K562 (cell line): ENCODE measurements around the gene ZNF519. TPM values are rescaled to one million over a fixed set of nuclear protein-coding genes. Genes with fewer than 3 reads are reported as not detected.

Experiments
- ATAC-seq: fragments of 200-7000 bp; cut with Tn5 transposase; 3 replicates; pipeline ENCODE4 v1.9.1; 2020; ENCODE audit warnings: moderate library complexity
- BruUV-seq: library from RNA; stranded (reverse); fragments of 400-500 nt; replicated peaks from 2 replicates; lab custom pipeline; 2021; lab: Mats Ljungman, UMichigan
- CTCF ChIA-PET: fragments of 300-600 bp; formaldehyde crosslinking; extraction: SDS; loops from one replicate; lab custom pipeline; 2021; ENCODE audit warnings: low intra/inter-chr PET ratio; lab: Yijun Ruan, JAX
- POLR2A ChIA-PET: fragments of 300-600, 350-650 bp; sonication (Branson Sonifier 250); formaldehyde crosslinking; extraction: SDS; loops from one replicate; lab custom pipeline; 2021; ENCODE audit warnings: antibody characterized with exemption, inconsistent platforms; lab: Yijun Ruan, JAX
- DNase-seq, 4 experiments: peaks; one replicate each; pipeline versions ENCODE4 v3.0.0 to v3.0.0-alpha.2; 2011 to 2018; ENCODE audit warnings: low spot score in 3 of 4, mixed read lengths in 3 of 4; ENCODE audit errors: extremely low read depth in 1 of 4
- FAIRE-seq: peaks from 2 replicates; lab custom pipeline; 2011; peaks lifted over from hg19 to GRCh38; lab: Jason Lieb, UNC
- H2AFZ ChIP-seq: 2 replicates; pipeline ENCODE4 v1.6.0; 2011; ENCODE audit warnings: low read depth, low read length, control low read depth, inconsistent platforms
- H3K27ac ChIP-seq: fragments of 200-600 bp; 3 replicates; pipeline ENCODE4 v1.8.0; 2011; ENCODE audit warnings: low read depth, mild to moderate bottlenecking, control low read depth, inconsistent platforms, low read length, moderate library complexity, mixed read lengths; ENCODE audit errors: extremely low read depth
- H3K27me3 ChIP-seq, 2 experiments: fragments of 300-600 bp in 1 of 2; 2 replicates in 1 of 2; 3 replicates in 1 of 2; pipeline versions ENCODE4 v1.6.0 to v1.8.0; 2011; ENCODE audit warnings: inconsistent platforms in 2 of 2, low read length in 2 of 2, mild to moderate bottlenecking in 1 of 2, mixed read lengths in 1 of 2, moderate library complexity in 1 of 2; ENCODE audit not compliant: control insufficient read depth in 2 of 2, insufficient read depth in 2 of 2
- H3K36me3 ChIP-seq: fragments of 300-600 bp; 3 replicates; pipeline ENCODE4 v1.8.0; 2011; ENCODE audit warnings: mild to moderate bottlenecking, low read length, inconsistent platforms; ENCODE audit not compliant: control insufficient read depth, insufficient read depth
- H3K4me1 ChIP-seq, 2 experiments: fragments of 200-600 bp in 1 of 2; replicated peaks in 1 of 2; 2 replicates in 1 of 2; 3 replicates in 1 of 2; pipeline versions ENCODE4 v1.5.1 to v1.8.0; 2011; ENCODE audit warnings: inconsistent platforms in 2 of 2, low read length in 2 of 2, mild to moderate bottlenecking in 1 of 2, mixed read lengths in 1 of 2, moderate library complexity in 1 of 2; ENCODE audit not compliant: control insufficient read depth in 2 of 2, insufficient read depth in 2 of 2
- H3K4me2 ChIP-seq: 2 replicates; pipeline ENCODE4 v1.6.1; 2011; ENCODE audit warnings: low read length, control low read depth, inconsistent platforms, mixed read lengths; ENCODE audit not compliant: insufficient read depth
- H3K4me3 ChIP-seq: fragments of 200-600 bp; sonication (generic), shearing (Covaris generic); 2 replicates; pipeline ENCODE4 v1.5.1; 2016; ENCODE audit warnings: control low read depth, inconsistent platforms
- H3K79me2 ChIP-seq: fragments of 200-600 bp; 3 replicates; pipeline ENCODE4 v1.8.0; 2011; ENCODE audit warnings: low read length, inconsistent platforms; ENCODE audit not compliant: control insufficient read depth, insufficient read depth
- H3K9ac ChIP-seq, 2 experiments: 2 replicates each; pipeline versions ENCODE4 v1.6.0 to v1.6.1; 2011; ENCODE audit warnings: low read depth in 2 of 2, low read length in 2 of 2, control low read depth in 1 of 2, inconsistent platforms in 1 of 2, mild to moderate bottlenecking in 1 of 2, mixed read lengths in 1 of 2; ENCODE audit not compliant: insufficient read depth in 1 of 2
- H3K9me1 ChIP-seq: one replicate; pipeline ENCODE4 v1.6.0; 2011; ENCODE audit warnings: inconsistent platforms, mild to moderate bottlenecking, low read length, moderate library complexity; ENCODE audit not compliant: control insufficient read depth, insufficient read depth
- H3K9me3 ChIP-seq: replicated peaks from 2 replicates; pipeline ENCODE4 v1.5.1; 2011; ENCODE audit warnings: low read depth, low read length, inconsistent platforms; ENCODE audit not compliant: control insufficient read depth, insufficient read depth
- H4K20me1 ChIP-seq: replicated peaks from 2 replicates; pipeline ENCODE4 v1.6.1; 2011; ENCODE audit warnings: low read length, inconsistent platforms, mixed read lengths; ENCODE audit not compliant: control insufficient read depth, insufficient read depth
- WGBS: fragments of 100-300 bp; shearing (Covaris generic); methylation state at CpG from one replicate; pipeline ENCODE4 v1.1.6; 2016; ENCODE audit warnings: low coverage, mixed read lengths; ENCODE audit not compliant: insufficient coverage; ENCODE audit errors: missing lambda C conversion rate; 5-methylcytosine and 5-hydroxymethylcytosine counted together
- in situ Hi-C: fragments of 300-500 bp; cut with MboI; formaldehyde crosslinking; loops from 4 replicates; pipeline ENCODE4 v1.15.0; 2018; ENCODE audit warnings: inconsistent platforms, mixed read lengths
- intact Hi-C: fragments of 100-400 bp; cut with micrococcal nuclease; formaldehyde crosslinking; loops from 2 replicates; pipeline ENCODE4 v1.14.2; 2022
- polyA plus RNA-seq, 8 experiments: library from polyadenylated mRNA; depleted of rRNA in 4 of 8; stranded (reverse) in 5 of 8; unstranded in 3 of 8; fragments of >200 nt; fragmentation: Nextera tagmentation in 2 of 8; fragmentation: Illumina TruSeq in 1 of 8; extraction: Ambion mirVana in 2 of 8; extraction: Trizol in 1 of 8; gene quantifications; 2 replicates each; pipeline versions ENCODE4 v1.2.1 to v1.2.3, GENCODE V29; 2011 to 2014; ENCODE audit warnings: inconsistent platforms in 1 of 8, missing spikeins in 1 of 8
- total RNA-seq, 7 experiments: library from RNA; depleted of rRNA in 6 of 7; stranded (reverse); fragments of >200 nt in 6 of 7; fragmentation: Illumina TruSeq in 2 of 7; extraction: Trizol in 2 of 7; gene quantifications; 2 replicates each; pipeline versions ENCODE4 v1.2.1 to v1.2.3, GENCODE V29; 2011 to 2021; ENCODE audit warnings: low replicate concordance in 1 of 7
- TF ChIP-seq, protein P1 (sequence below): fragments of 450-650 bp; IDR thresholded peaks from 2 replicates; pipeline ENCODE4 v1.6.1; 2016; ENCODE audit warnings: low read depth

The ZNF519 gene
- total and polyA plus RNA-seq, 9 of the 15 experiments (the other 6 are each of a cell fraction or from before 2014, with no cell fraction given), result 5.1 to 15.1 (median 7.9) TPM

DNA sequence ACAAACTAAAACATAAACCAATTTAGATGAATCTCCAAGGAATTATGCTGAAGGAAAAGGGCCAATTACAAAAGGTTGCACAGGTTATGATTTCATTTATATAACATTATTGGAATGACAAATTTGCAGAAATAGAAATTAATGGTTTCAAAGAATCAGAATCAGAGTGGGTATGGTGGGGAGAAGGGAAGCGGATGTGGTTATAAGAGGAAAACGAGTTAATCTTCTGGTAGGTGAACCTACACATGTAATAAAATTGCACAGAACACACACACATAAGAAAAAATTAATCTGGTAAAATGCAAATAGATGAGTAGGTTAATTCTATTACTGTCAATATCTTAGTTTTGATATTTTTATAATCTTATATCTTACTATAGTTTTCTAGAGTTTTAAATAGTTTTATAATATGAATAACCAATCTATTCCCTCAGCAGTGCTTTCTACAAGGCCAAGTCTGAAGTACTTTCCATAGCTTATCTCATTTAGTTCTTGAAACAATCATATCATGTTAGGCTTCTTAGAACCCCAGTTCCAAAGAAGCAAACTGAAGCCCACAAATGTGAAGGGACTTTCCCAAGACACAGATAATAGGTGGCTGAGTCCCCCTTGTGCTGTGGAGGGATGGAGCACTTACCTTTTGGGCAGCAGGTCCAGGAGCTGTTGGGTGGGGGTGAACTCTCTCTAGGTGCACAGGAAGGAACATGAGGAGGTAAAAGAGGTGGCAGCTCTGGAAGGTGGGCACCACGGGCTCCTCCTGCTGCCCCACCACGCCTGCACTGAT is 31.5 kb downstream of the ZNF519 start:
- Histone ChIP-seq H3K4me1 (no peaks in the 10 kb centered on the region), H3K9me1 (no peaks in the 10 kb centered on the region), H4K20me1 (no peaks in the 10 kb centered on the region), H3K36me3 (no peaks in the 10 kb centered on the region), H3K9me3 (no peaks in the 10 kb centered on the region; the same call in 1 of the 2 replicates), H3K27ac (no peak overlapping the region), H3K79me2 (no peaks in the 10 kb centered on the region), H3K4me2 (no peak overlapping the region), H2AFZ (no peak overlapping the region), H3K9ac (no peak overlapping the region), H3K27me3 (no peaks in the 10 kb centered on the region), H3K4me3 (no peak overlapping the region)
- no peak for FAIRE-seq
- BruUV-seq, result no TSS peak
- POLR2A ChIA-PET, result no interaction called here
- in situ Hi-C loops, result no loop called here
- intact Hi-C loops, result no loop called here
- TF ChIP-seq, protein P1, sequence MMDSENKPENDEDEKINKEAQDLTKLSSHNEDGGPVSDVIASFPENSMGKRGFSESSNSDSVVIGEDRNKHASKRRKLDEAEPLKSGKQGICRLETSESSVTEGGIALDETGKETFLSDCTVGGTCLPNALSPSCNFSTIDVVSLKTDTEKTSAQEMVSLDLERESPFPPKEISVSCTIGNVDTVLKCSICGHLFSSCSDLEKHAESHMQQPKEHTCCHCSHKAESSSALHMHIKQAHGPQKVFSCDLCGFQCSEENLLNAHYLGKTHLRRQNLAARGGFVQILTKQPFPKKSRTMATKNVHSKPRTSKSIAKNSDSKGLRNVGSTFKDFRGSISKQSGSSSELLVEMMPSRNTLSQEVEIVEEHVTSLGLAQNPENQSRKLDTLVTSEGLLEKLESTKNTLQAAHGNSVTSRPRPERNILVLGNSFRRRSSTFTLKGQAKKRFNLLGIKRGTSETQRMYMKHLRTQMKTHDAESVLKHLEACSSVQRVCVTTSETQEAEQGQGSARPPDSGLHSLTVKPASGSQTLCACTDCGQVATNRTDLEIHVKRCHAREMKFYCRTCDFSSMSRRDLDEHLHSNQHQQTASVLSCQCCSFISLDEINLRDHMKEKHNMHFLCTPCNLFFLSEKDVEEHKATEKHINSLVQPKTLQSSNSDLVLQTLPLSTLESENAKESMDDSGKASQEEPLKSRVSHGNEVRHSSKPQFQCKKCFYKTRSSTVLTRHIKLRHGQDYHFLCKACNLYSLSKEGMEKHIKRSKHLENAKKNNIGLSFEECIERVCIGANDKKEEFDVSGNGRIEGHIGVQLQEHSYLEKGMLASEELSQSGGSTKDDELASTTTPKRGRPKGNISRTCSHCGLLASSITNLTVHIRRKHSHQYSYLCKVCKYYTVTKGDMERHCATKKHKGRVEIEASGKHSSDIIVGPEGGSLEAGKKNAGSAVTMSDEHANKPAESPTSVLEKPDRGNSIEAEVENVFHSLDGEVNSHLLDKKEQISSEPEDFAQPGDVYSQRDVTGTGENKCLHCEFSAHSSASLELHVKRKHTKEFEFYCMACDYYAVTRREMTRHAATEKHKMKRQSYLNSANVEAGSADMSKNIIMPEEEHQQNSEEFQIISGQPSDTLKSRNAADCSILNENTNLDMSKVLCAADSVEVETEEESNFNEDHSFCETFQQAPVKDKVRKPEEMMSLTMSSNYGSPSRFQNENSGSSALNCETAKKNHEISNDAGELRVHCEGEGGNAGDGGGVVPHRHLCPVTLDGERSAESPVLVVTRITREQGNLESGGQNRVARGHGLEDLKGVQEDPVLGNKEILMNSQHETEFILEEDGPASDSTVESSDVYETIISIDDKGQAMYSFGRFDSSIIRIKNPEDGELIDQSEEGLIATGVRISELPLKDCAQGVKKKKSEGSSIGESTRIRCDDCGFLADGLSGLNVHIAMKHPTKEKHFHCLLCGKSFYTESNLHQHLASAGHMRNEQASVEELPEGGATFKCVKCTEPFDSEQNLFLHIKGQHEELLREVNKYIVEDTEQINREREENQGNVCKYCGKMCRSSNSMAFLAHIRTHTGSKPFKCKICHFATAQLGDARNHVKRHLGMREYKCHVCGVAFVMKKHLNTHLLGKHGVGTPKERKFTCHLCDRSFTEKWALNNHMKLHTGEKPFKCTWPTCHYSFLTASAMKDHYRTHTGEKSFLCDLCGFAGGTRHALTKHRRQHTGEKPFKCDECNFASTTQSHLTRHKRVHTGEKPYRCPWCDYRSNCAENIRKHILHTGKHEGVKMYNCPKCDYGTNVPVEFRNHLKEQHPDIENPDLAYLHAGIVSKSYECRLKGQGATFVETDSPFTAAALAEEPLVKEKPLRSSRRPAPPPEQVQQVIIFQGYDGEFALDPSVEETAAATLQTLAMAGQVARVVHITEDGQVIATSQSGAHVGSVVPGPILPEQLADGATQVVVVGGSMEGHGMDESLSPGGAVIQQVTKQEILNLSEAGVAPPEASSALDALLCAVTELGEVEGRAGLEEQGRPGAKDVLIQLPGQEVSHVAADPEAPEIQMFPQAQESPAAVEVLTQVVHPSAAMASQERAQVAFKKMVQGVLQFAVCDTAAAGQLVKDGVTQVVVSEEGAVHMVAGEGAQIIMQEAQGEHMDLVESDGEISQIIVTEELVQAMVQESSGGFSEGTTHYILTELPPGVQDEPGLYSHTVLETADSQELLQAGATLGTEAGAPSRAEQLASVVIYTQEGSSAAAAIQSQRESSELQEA, result no peak
- no peak for ATAC-seq
- CTCF ChIA-PET, result no interaction called here
- DNase-seq, result no peak
- WGBS, result 43% methylated on average over 4 of the region's 4 CpGs
